ENCODE results near the gene TSC22D2. TPM values are rescaled to one million over a fixed set of nuclear protein-coding genes. Genes with fewer than 3 reads are reported as not detected.

TSC22D2 gene
- total RNA-seq, 3 donors from 2014 or later (not counting 1 experiment from before 2014, with no cell fraction given), result 50.1 to 66.3 (median 63.0) TPM

DNA sequence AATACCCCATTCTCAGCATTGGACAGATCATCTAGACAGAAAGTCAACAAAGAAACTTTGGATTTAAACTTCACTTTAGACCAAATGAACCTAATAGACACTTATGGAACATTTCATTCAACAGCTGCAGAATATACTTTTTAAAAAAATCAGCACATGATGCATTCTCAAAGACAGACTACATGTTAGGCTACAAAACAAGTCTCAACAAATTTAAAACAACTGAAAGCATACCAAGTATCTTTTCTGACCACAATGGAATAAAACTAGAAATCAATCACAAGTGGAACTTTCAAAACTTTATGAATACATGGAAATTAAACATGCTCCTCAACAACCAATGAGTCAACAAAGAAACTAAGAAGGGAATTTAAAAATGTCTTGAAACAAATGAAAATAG, 100.3 kb downstream of the TSC22D2 start:
- H3K4me3 Mint-ChIP-seq, result no peak overlapping the region
- ATAC-seq, result no peak
- H3K9me3 Mint-ChIP-seq, result no peaks in the 10 kb centered on the region
- no peaks in the 10 kb centered on the region for H3K36me3 ChIP-seq (ENCODE audit: control insufficient read depth, insufficient read depth, low read length)
- H3K4me1 Mint-ChIP-seq, result no peaks in the 10 kb centered on the region
- no peak overlapping the region for H3K27ac Mint-ChIP-seq
- TF ChIP-seq, protein P1, sequence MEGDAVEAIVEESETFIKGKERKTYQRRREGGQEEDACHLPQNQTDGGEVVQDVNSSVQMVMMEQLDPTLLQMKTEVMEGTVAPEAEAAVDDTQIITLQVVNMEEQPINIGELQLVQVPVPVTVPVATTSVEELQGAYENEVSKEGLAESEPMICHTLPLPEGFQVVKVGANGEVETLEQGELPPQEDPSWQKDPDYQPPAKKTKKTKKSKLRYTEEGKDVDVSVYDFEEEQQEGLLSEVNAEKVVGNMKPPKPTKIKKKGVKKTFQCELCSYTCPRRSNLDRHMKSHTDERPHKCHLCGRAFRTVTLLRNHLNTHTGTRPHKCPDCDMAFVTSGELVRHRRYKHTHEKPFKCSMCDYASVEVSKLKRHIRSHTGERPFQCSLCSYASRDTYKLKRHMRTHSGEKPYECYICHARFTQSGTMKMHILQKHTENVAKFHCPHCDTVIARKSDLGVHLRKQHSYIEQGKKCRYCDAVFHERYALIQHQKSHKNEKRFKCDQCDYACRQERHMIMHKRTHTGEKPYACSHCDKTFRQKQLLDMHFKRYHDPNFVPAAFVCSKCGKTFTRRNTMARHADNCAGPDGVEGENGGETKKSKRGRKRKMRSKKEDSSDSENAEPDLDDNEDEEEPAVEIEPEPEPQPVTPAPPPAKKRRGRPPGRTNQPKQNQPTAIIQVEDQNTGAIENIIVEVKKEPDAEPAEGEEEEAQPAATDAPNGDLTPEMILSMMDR (IDR thresholded peaks at IDR 0.05), result no peak
- H3K4me1 ChIP-seq (ENCODE audit: control insufficient read depth, insufficient read depth, low read length), result no peaks in the 10 kb centered on the region
- peaks cover 14 to 26% of the 10 kb centered on the region in 2 donors for H3K27me3 Mint-ChIP-seq (ENCODE audit: low read depth in 2 of 2)
- no peak for DNase-seq
- no peak overlapping the region for H3K27ac ChIP-seq (ENCODE audit: low read length)
- intact Hi-C loops (cut with micrococcal nuclease), result no loop called here
- H3K27me3 ChIP-seq (ENCODE audit: control insufficient read depth, insufficient read depth, low read length), result no peaks in the 10 kb centered on the region
- no peak overlapping the region for H3K4me3 ChIP-seq (ENCODE audit: low read length)
- H3K36me3 Mint-ChIP-seq, result no peaks in the 10 kb centered on the region
- no peaks in the 10 kb centered on the region for H3K9me3 ChIP-seq (ENCODE audit: control insufficient read depth, insufficient read depth, low read length)

DNA sequence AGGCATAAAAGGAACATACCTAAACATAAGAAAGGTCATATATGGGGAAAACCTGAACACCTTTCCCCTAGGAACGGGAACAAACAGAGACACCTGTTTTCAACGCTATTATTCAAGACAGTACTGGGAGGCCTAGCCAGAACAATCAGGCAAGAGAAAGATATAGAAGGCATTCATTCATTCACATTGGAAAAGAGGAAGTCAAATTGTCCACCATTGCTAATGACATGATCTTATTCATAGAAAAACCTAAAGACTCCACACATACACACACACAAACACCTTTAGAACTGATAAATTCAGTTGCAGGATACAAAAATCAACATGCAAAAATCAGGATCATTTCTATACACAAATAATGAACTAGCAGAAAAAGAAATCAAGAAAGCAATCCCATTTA, 101.7 kb downstream of the TSC22D2 start:
- H3K4me1 ChIP-seq (ENCODE audit: control insufficient read depth, insufficient read depth, low read length), result no peaks in the 10 kb centered on the region
- Mint-ChIP-seq H3K4me1 (no peaks in the 10 kb centered on the region), H3K9me3 (no peaks in the 10 kb centered on the region), H3K27ac (no peak overlapping the region), H3K4me3 (no peak overlapping the region), H3K27me3 (ENCODE audit: low read depth in 2 of 2) (peaks cover 12 to 26% of the 10 kb centered on the region in 2 donors), H3K36me3 (no peaks in the 10 kb centered on the region)
- WGBS (ENCODE audit: insufficient coverage), result 89% methylated on average over 2 of the region's 2 CpGs
- ATAC-seq (no peak), DNase-seq (no peak)
- H3K36me3 ChIP-seq (ENCODE audit: control insufficient read depth, insufficient read depth, low read length), result no peaks in the 10 kb centered on the region
- no peaks in the 10 kb centered on the region for H3K9me3 ChIP-seq (ENCODE audit: control insufficient read depth, insufficient read depth, low read length)
- H3K4me3 ChIP-seq (ENCODE audit: low read length), result no peak overlapping the region
- TF ChIP-seq, protein P1 (IDR thresholded peaks at IDR 0.05), result no peak
- no peaks in the 10 kb centered on the region for H3K27me3 ChIP-seq (ENCODE audit: control insufficient read depth, insufficient read depth, low read length)
- H3K27ac ChIP-seq (ENCODE audit: low read length), result no peak overlapping the region
- intact Hi-C loops (cut with micrococcal nuclease), result no loop called here

DNA sequence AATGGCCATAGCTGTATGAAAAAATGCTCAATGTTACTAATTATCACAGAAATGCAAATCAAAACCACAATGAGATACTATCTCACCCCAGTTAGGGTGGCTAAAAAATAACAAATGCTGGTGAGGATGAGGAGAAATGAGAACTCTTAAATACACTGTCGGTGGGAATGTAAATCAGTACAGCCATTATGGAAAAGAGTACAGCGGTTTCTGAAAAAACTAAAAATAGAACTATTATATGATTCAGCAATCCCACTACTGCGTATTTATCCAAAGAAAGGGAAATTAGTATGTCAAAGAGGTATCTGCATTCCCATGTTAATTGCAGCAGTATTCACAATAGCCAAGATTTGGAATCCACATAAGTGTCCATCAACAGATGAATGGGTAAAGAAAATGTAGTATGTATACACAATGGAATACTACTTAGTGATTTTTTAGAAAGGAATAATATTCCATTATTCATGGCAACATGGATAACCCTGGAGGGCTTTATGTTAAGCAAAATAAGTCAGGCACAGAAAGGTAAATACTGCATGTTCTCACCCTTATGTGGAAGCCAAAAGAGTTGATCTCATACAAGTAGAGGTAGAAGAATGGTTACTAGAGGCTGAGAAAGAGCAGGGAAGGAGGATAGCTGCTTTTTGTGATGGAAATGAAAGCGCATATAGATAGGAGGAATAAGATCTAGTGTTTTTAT, 103.2 kb downstream of the TSC22D2 start:
- TF ChIP-seq, protein P1 (IDR thresholded peaks at IDR 0.05), result no peak
- Histone ChIP-seq H3K27ac (ENCODE audit: low read length) (no peak overlapping the region), H3K36me3 (ENCODE audit: control insufficient read depth, insufficient read depth, low read length) (no peaks in the 10 kb centered on the region), H3K9me3 (ENCODE audit: control insufficient read depth, insufficient read depth, low read length) (no peaks in the 10 kb centered on the region), H3K4me3 (ENCODE audit: low read length) (no peak overlapping the region), H3K4me1 (ENCODE audit: control insufficient read depth, insufficient read depth, low read length) (no peaks in the 10 kb centered on the region), H3K27me3 (ENCODE audit: control insufficient read depth, insufficient read depth, low read length) (no peaks in the 10 kb centered on the region)
- ATAC-seq (no peak), DNase-seq (no peak)
- no peak overlapping the region for H3K27ac Mint-ChIP-seq
- H3K4me3 Mint-ChIP-seq, result no peak overlapping the region
- H3K36me3 Mint-ChIP-seq, result no peaks in the 10 kb centered on the region
- H3K9me3 Mint-ChIP-seq, result no peaks in the 10 kb centered on the region
- H3K4me1 Mint-ChIP-seq, result no peaks in the 10 kb centered on the region
- intact Hi-C loops (cut with micrococcal nuclease), result no loop called here
- WGBS (ENCODE audit: insufficient coverage), result no CpG with 5 or more reads among the region's 4 CpGs
- peaks cover 12 to 33% of the 10 kb centered on the region in 2 donors for H3K27me3 Mint-ChIP-seq (ENCODE audit: low read depth in 2 of 2)

DNA sequence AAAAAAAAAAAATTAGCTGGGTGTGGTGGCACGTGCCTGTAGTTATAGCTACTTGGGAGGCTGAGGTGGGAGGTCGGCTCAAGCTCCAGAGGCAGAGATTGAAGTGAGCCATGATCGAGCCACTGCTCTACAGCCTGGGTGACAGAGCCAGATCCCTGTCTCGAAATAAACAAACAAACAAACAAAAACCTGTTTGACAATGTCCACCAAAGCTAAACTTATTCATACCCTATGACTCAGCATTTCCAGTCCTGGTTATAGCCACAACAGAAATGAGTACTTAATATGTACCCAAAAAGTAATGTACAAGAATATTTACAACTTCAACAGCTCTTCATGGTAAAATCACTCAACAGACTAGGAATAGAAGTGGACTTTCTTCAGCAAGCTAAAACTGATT, 107.1 kb downstream of the TSC22D2 start:
- no peaks in the 10 kb centered on the region for H3K4me1 Mint-ChIP-seq
- H3K36me3 Mint-ChIP-seq, result no peaks in the 10 kb centered on the region

More for the DNA sequence above, 107.1 kb downstream of the TSC22D2 start:
- intact Hi-C loops (cut with micrococcal nuclease), result no loop called here
- WGBS (ENCODE audit: insufficient coverage), result 83% methylated on average over 4 of the region's 4 CpGs
- no peaks in the 10 kb centered on the region for H3K27me3 ChIP-seq (ENCODE audit: control insufficient read depth, insufficient read depth, low read length)
- ATAC-seq, result no peak
- Mint-ChIP-seq H3K27ac (no peak overlapping the region), H3K9me3 (no peaks in the 10 kb centered on the region), H3K4me3 (no peak overlapping the region), H3K27me3 (ENCODE audit: low read depth in 2 of 2) (peaks cover 7 to 8% of the 10 kb centered on the region in 2 donors)
- H3K4me1 ChIP-seq (ENCODE audit: control insufficient read depth, insufficient read depth, low read length), result no peaks in the 10 kb centered on the region
- no peak overlapping the region for H3K27ac ChIP-seq (ENCODE audit: low read length)
- H3K4me3 ChIP-seq (ENCODE audit: low read length), result no peak overlapping the region
- no peak for DNase-seq
- no peaks in the 10 kb centered on the region for H3K9me3 ChIP-seq (ENCODE audit: control insufficient read depth, insufficient read depth, low read length)
- no peaks in the 10 kb centered on the region for H3K36me3 ChIP-seq (ENCODE audit: control insufficient read depth, insufficient read depth, low read length)
- TF ChIP-seq, protein P1 (IDR thresholded peaks at IDR 0.05), result no peak

Data from natural killer cell (primary cell).